OCI-LY1 (cell line): ENCODE measurements around the gene TERT.

ENCODE experiments used
- EZH2 ChIP-seq: fragments of 200-600 bp; sonication (generic), shearing (Covaris generic); IDR thresholded peaks from 2 replicates; pipeline ENCODE4 v1.8.0; 2017; ENCODE audit warnings: borderline replicate concordance, mixed run types, mild to moderate bottlenecking, antibody characterized with exemption, low read length, moderate library complexity, mixed read lengths
- TF ChIP-seq, protein P1 (sequence below): fragments of 200-600 bp; sonication (generic), shearing (Covaris generic); IDR thresholded peaks from 2 replicates; pipeline ENCODE4 v1.5.1; 2017; ENCODE audit warnings: mild to moderate bottlenecking, antibody characterized with exemption, low read length, moderate library complexity, mixed read lengths

DNA sequence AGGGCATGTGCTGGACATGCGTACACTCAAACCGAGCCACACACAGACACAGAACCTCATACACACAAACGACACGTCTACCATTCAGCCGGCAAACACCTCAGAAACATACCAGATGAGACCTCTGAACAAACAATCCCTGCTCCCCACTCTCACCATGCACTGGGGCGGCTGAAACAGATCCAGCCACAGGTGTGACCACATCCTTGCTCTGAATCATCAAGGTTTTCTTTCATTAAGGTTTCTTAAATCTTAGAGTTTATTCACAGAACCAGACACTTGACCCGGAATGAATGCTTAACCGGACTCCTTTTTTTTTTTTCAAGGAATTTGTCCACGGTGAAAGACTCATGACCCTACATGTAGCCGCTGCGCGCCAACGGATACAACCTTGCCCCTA, 26.2 kb downstream of the TERT start:
- TF ChIP-seq, protein P1, sequence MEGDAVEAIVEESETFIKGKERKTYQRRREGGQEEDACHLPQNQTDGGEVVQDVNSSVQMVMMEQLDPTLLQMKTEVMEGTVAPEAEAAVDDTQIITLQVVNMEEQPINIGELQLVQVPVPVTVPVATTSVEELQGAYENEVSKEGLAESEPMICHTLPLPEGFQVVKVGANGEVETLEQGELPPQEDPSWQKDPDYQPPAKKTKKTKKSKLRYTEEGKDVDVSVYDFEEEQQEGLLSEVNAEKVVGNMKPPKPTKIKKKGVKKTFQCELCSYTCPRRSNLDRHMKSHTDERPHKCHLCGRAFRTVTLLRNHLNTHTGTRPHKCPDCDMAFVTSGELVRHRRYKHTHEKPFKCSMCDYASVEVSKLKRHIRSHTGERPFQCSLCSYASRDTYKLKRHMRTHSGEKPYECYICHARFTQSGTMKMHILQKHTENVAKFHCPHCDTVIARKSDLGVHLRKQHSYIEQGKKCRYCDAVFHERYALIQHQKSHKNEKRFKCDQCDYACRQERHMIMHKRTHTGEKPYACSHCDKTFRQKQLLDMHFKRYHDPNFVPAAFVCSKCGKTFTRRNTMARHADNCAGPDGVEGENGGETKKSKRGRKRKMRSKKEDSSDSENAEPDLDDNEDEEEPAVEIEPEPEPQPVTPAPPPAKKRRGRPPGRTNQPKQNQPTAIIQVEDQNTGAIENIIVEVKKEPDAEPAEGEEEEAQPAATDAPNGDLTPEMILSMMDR, result no peak
- no peak for TF ChIP-seq EZH2
